Hepatocyte (in vitro differentiated cells): ENCODE data around the gene PADI4.

Source experiments
- CTCF ChIP-seq: fragments of 200-600 bp; sonication (generic); IDR thresholded peaks from 2 replicates; pipeline ENCODE4 v1.5.1; 2016; ENCODE audit warnings: antibody characterized with exemption, mild to moderate bottlenecking; ENCODE audit not compliant: poor library complexity
- EZH2 ChIP-seq: fragments of 200-600 bp; sonication (generic); IDR thresholded peaks from 2 replicates; pipeline ENCODE4 v1.6.1; 2016; ENCODE audit warnings: antibody characterized with exemption, mild to moderate bottlenecking, borderline replicate concordance
- EZH2phosphoT487 ChIP-seq: fragments of 200-600 bp; sonication (generic); IDR thresholded peaks from one replicate; pipeline ENCODE4 v1.6.1; 2018; ENCODE audit warnings: antibody characterized with exemption, mild to moderate bottlenecking, low read depth, moderate library complexity; ENCODE audit not compliant: unreplicated experiment, severe bottlenecking

- TF ChIP-seq CTCF (no peak), EZH2phosphoT487 (no peak), EZH2 (no peak)
Measured at GRCh38 chr1:17352419-17352909, 44.5 kb downstream of the PADI4 start.
